ENCODE data around the gene ABCA5. TPM values are rescaled to one million over a fixed set of nuclear protein-coding genes. Genes with fewer than 3 reads are reported as not detected.

ABCA5 gene
- total and polyA plus RNA-seq, 2 of the 13 experiments (the other 11 are each of a cell fraction or from before 2014, with no cell fraction given): 9.7 to 10.1 TPM

- Histone ChIP-seq H3K9ac (ENCODE audit: insufficient read depth, low read depth, low read length) (no peak overlapping the region), H3K36me3 (replicated peaks in 1 of 2; ENCODE audit: control insufficient read depth in 1 of 2, insufficient read depth in 2 of 2, low read length in 2 of 2) (no peaks in the 10 kb centered on the region), H3K9me3 (ENCODE audit: low read length) (no peaks in the 10 kb centered on the region), H3K4me1 (ENCODE audit: insufficient read depth, low read length) (no peaks in the 10 kb centered on the region), H3K27ac (ENCODE audit: extremely low read length, insufficient read depth, low read length) (no peak overlapping the region), H3K27me3 (ENCODE audit: control insufficient read depth in 1 of 2, insufficient read depth in 2 of 2, low read length in 2 of 2) (no peaks in the 10 kb centered on the region), H3K4me3 (replicated peaks in 1 of 3; ENCODE audit: insufficient read depth in 1 of 3, low read depth in 2 of 3, low read length in 3 of 3) (no peak overlapping the region), H2AFZ (ENCODE audit: low read length) (no peak overlapping the region), H3K4me2 (ENCODE audit: low read depth, low read length) (no peak overlapping the region), H4K20me1 (ENCODE audit: insufficient read depth, low read length) (no peaks in the 10 kb centered on the region), H3K79me2 (ENCODE audit: insufficient read depth, low read length) (no peaks in the 10 kb centered on the region)
- FAIRE-seq (no peak), ATAC-seq (peak; percentile 35; the same call in 1 of the 3 replicates), DNase-seq (ENCODE audit: low spot score) (no peak)
- ChIA-PET CTCF (ENCODE audit: low intra/inter-chr PET ratio, low total read pairs) (no interaction called here), POLR2A (interaction anchor here (2.0 kb wide), 1 partner anchor 12 kb away, joined by 9 read pairs; the partner anchor contains the start of gene ABCA5)
- 53% methylated on average over 6 of the region's 6 CpGs for WGBS (ENCODE audit: low lambda C conversion rate)
- no TSS peak for BruUV-seq (replicated peaks)
- TF ChIP-seq FOXA3 (CRISPR knock-in tag; IDR thresholded peaks at IDR 0.05) (peak; percentile 70), FOXA1 (IDR thresholded peaks at IDR 0.05) (no peak), FOXA1 (CRISPR knock-in tag; IDR thresholded peaks at IDR 0.05) (peak; percentile 54; the same call in 1 of the 2 replicates)
- TF ChIP-seq, protein P1, sequence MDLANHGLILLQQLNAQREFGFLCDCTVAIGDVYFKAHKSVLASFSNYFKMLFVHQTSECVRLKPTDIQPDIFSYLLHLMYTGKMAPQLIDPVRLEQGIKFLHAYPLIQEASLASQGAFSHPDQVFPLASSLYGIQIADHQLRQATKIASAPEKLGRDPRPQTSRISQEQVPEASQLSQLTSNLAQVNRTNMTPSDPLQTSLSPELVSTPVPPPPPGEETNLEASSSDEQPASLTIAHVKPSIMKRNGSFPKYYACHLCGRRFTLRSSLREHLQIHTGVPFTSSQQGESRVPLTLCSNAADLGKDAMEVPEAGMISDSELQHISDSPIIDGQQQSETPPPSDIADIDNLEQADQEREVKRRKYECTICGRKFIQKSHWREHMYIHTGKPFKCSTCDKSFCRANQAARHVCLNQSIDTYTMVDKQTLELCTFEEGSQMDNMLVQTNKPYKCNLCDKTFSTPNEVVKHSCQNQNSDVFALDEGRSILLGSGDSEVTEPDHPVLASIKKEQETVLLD (CRISPR knock-in tag; IDR thresholded peaks at IDR 0.05; ENCODE audit: low read depth): no peak
- intact Hi-C loops (cut with micrococcal nuclease; ENCODE audit: unreplicated experiment): no loop called here
- in situ Hi-C loops (cut with HindIII; ENCODE audit: extremely low pct_ligation_motif_present, low pct_unique_long_range_greater_than_20kb): no loop called here
Observed at GRCh38 chr17:69314246-69315065, 12.5 kb downstream of the ABCA5 start.

DNA sequence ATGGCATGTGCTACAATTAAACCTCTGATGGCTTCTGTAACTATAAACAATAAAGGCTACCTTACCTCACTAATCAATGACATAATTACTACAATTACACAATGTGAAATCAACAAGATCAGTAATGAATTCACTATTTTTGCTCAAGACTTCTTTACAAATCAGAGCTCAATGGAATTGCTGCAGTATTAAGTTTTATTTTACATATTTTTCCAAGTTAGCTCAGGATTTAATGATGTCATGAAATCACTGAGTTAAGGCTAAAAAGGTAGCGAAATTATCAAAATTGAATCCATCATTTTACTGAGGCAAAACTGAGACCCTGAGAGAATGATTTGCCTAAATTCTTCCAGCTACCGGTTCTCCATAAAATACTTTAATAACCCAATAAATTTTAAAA lies 21.8 kb downstream of the ABCA5 start:
- POLR2A ChIA-PET: no interaction called here
- Histone ChIP-seq H2AFZ (ENCODE audit: low read length) (no peak overlapping the region), H3K9ac (ENCODE audit: insufficient read depth, low read depth, low read length) (no peak overlapping the region), H4K20me1 (ENCODE audit: insufficient read depth, low read length) (no peaks in the 10 kb centered on the region), H3K27ac (ENCODE audit: extremely low read length, insufficient read depth, low read length) (no peak overlapping the region), H3K79me2 (ENCODE audit: insufficient read depth, low read length) (no peaks in the 10 kb centered on the region), H3K36me3 (replicated peaks in 1 of 2; ENCODE audit: control insufficient read depth in 1 of 2, insufficient read depth in 2 of 2, low read length in 2 of 2) (no peaks in the 10 kb centered on the region), H3K4me3 (replicated peaks in 1 of 3; ENCODE audit: insufficient read depth in 1 of 3, low read depth in 2 of 3, low read length in 3 of 3) (no peak overlapping the region), H3K4me1 (ENCODE audit: insufficient read depth, low read length) (no peaks in the 10 kb centered on the region), H3K9me3 (ENCODE audit: low read length) (no peaks in the 10 kb centered on the region), H3K27me3 (ENCODE audit: control insufficient read depth in 1 of 2, insufficient read depth in 2 of 2, low read length in 2 of 2) (no peaks in the 10 kb centered on the region), H3K4me2 (ENCODE audit: low read depth, low read length) (no peak overlapping the region)
- no peak for DNase-seq (ENCODE audit: low spot score)
- in situ Hi-C loops (cut with HindIII; ENCODE audit: extremely low pct_ligation_motif_present, low pct_unique_long_range_greater_than_20kb): no loop called here
- CTCF ChIA-PET (ENCODE audit: low intra/inter-chr PET ratio, low total read pairs): no interaction called here
- ATAC-seq: no peak
- TF ChIP-seq, protein P2, sequence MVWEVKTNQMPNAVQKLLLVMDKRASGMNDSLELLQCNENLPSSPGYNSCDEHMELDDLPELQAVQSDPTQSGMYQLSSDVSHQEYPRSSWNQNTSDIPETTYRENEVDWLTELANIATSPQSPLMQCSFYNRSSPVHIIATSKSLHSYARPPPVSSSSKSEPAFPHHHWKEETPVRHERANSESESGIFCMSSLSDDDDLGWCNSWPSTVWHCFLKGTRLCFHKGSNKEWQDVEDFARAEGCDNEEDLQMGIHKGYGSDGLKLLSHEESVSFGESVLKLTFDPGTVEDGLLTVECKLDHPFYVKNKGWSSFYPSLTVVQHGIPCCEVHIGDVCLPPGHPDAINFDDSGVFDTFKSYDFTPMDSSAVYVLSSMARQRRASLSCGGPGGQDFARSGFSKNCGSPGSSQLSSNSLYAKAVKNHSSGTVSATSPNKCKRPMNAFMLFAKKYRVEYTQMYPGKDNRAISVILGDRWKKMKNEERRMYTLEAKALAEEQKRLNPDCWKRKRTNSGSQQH (CRISPR knock-in tag; IDR thresholded peaks at IDR 0.05; ENCODE audit: low read depth): no peak
- TF ChIP-seq ATF7 (IDR thresholded peaks at IDR 0.05) (peak; percentile 61), ATF7 (CRISPR knock-in tag; IDR thresholded peaks at IDR 0.05) (no peak), KAT2B (IDR thresholded peaks at IDR 0.05; ENCODE audit: borderline replicate concordance, low read depth, low read length) (no peak), NR2F2 (IDR thresholded peaks at IDR 0.05; ENCODE audit: borderline replicate concordance, low read depth) (no peak), ZNF670 (CRISPR knock-in tag; IDR thresholded peaks at IDR 0.05; ENCODE audit: borderline replicate concordance) (no peak), RFX5 (IDR thresholded peaks at IDR 0.05; ENCODE audit: low read depth, low read length) (no peak)
- TF ChIP-seq, protein P3, sequence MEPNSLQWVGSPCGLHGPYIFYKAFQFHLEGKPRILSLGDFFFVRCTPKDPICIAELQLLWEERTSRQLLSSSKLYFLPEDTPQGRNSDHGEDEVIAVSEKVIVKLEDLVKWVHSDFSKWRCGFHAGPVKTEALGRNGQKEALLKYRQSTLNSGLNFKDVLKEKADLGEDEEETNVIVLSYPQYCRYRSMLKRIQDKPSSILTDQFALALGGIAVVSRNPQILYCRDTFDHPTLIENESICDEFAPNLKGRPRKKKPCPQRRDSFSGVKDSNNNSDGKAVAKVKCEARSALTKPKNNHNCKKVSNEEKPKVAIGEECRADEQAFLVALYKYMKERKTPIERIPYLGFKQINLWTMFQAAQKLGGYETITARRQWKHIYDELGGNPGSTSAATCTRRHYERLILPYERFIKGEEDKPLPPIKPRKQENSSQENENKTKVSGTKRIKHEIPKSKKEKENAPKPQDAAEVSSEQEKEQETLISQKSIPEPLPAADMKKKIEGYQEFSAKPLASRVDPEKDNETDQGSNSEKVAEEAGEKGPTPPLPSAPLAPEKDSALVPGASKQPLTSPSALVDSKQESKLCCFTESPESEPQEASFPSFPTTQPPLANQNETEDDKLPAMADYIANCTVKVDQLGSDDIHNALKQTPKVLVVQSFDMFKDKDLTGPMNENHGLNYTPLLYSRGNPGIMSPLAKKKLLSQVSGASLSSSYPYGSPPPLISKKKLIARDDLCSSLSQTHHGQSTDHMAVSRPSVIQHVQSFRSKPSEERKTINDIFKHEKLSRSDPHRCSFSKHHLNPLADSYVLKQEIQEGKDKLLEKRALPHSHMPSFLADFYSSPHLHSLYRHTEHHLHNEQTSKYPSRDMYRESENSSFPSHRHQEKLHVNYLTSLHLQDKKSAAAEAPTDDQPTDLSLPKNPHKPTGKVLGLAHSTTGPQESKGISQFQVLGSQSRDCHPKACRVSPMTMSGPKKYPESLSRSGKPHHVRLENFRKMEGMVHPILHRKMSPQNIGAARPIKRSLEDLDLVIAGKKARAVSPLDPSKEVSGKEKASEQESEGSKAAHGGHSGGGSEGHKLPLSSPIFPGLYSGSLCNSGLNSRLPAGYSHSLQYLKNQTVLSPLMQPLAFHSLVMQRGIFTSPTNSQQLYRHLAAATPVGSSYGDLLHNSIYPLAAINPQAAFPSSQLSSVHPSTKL (CRISPR knock-in tag; IDR thresholded peaks at IDR 0.05): no peak
- intact Hi-C loops (cut with micrococcal nuclease; ENCODE audit: unreplicated experiment): no loop called here
- BruUV-seq (replicated peaks): no TSS peak
- 95% methylated on average over 2 of the region's 2 CpGs for WGBS (ENCODE audit: low lambda C conversion rate)
- no peak for FAIRE-seq
